Purkinje cell (primary cell): Measurements from ENCODE around the gene TNFAIP8. TPM values are rescaled to one million over a fixed set of nuclear protein-coding genes. Genes with fewer than 3 reads are reported as not detected.

ENCODE experiments used
- polyA plus RNA-seq: library from polyadenylated mRNA; unstranded; fragments of >200 nt; fragmentation: Nextera tagmentation; gene quantifications from 2 replicates; pipeline ENCODE4 v1.2.1, GENCODE V29; 2014

The TNFAIP8 gene
- polyA plus RNA-seq = 1.8 and 16.1 TPM in 2 replicates

GRCh38 chr5:119355685-119356611 is at the start of gene TNFAIP8:
Gene TNFAIP8 (plus strand): TSS chr5:119356019. CDS start chr5:119356091, 72 bp downstream.

Other genes with a start within 250 kb of the TNFAIP8 start
- gene HSD17B4, start 96.5 kb downstream of the TNFAIP8 start, polyA plus RNA-seq = 139 and 141 TPM in 2 replicates